PC-3 (cell line): ENCODE data around the gene PLPPR1. TPM values are rescaled to one million over a fixed set of nuclear protein-coding genes. Genes with fewer than 3 reads are reported as not detected.

Source experiments
- ATAC-seq: fragments of 200-7000 bp; cut with Tn5 transposase; 2 replicates; pipeline ENCODE4 v1.9.1; 2020; ENCODE audit warnings: mild to moderate bottlenecking, moderate library complexity
- BruUV-seq: library from RNA; stranded (reverse); fragments of 400-500 nt; replicated peaks from 2 replicates; lab custom pipeline; 2021; lab: Mats Ljungman, UMichigan
- CTCF ChIA-PET: fragments of 300-600 bp; sonication (Branson Sonifier 250); formaldehyde crosslinking; loops from one replicate; lab custom pipeline; 2022; ENCODE audit warnings: antibody characterized with exemption; lab: Charles Lee
- POLR2A ChIA-PET: fragments of 300-600 bp; sonication (Branson Sonifier 250); formaldehyde crosslinking; loops from one replicate; lab custom pipeline; 2022; ENCODE audit warnings: antibody characterized with exemption; ENCODE audit not compliant: unreplicated experiment; lab: Charles Lee
- DNase-seq: peaks from one replicate; pipeline ENCODE4 v3.0.0-alpha.2; 2015
- H2AFZ ChIP-seq: fragments of 300-600 bp; sonication (generic); 2 replicates; pipeline ENCODE4 v1.6.0; 2016; ENCODE audit warnings: antibody characterized with exemption, low read length
- H3F3A ChIP-seq: fragments of 300-600 bp; sonication (generic); one replicate; pipeline ENCODE4 v1.6.0; 2017; ENCODE audit warnings: antibody characterized with exemption, low read length, control low read depth, mild to moderate bottlenecking; ENCODE audit not compliant: unreplicated experiment
- H3K27ac ChIP-seq: fragments of 300-600 bp; sonication (generic); 2 replicates; pipeline ENCODE4 v1.5.1; 2016; ENCODE audit warnings: mild to moderate bottlenecking, low read length
- H3K27me3 ChIP-seq: fragments of 300-600 bp; sonication (generic); 2 replicates; pipeline ENCODE4 v1.6.1; 2016; ENCODE audit warnings: low read length, mixed read lengths
- H3K36me3 ChIP-seq: fragments of 300-600 bp; sonication (generic); 2 replicates; pipeline ENCODE4 v1.6.1; 2016; ENCODE audit warnings: low read depth, mixed run types, low read length, mixed read lengths
- H3K4me1 ChIP-seq: fragments of 300-600 bp; sonication (generic); 2 replicates; pipeline ENCODE4 v1.5.1; 2016; ENCODE audit warnings: low read length; ENCODE audit not compliant: insufficient read depth
- H3K4me2 ChIP-seq: fragments of 300-600 bp; sonication (generic); 2 replicates; pipeline ENCODE4 v1.6.0; 2016; ENCODE audit warnings: low read length
- H3K4me3 ChIP-seq: fragments of 300-600 bp; sonication (generic); 2 replicates; pipeline ENCODE4 v1.5.1; 2016; ENCODE audit warnings: mild to moderate bottlenecking, low read length, mixed read lengths
- H3K79me2 ChIP-seq: fragments of 300-600 bp; sonication (generic); 2 replicates; pipeline ENCODE4 v1.6.1; 2017; ENCODE audit warnings: low read length, mixed read lengths
- H3K9ac ChIP-seq: fragments of 300-600 bp; sonication (generic); 2 replicates; pipeline ENCODE4 v1.6.0; 2016; ENCODE audit warnings: mild to moderate bottlenecking, low read length
- H3K9me2 ChIP-seq: fragments of 300-600 bp; sonication (generic); replicated peaks from 2 replicates; pipeline ENCODE4 v1.6.1; 2016; ENCODE audit warnings: mixed run types, low read length, mixed read lengths
- H3K9me3 ChIP-seq: fragments of 300-600 bp; sonication (generic); 2 replicates; pipeline ENCODE4 v1.6.1; 2016; ENCODE audit warnings: low read length, mixed read lengths
- H4K20me1 ChIP-seq: fragments of 300-600 bp; sonication (generic); 2 replicates; pipeline ENCODE4 v1.6.1; 2016; ENCODE audit warnings: low read length, mixed read lengths
- EZH2 ChIP-seq: fragments of 300-600 bp; sonication (generic); IDR thresholded peaks from one replicate; pipeline ENCODE4 v1.6.1; 2017; ENCODE audit warnings: antibody characterized with exemption, mild to moderate bottlenecking, low read length; ENCODE audit not compliant: unreplicated experiment
- EZH2phosphoT487 ChIP-seq: fragments of 300-600 bp; sonication (generic); IDR thresholded peaks from 2 replicates; pipeline ENCODE4 v1.6.1; 2018; ENCODE audit warnings: mild to moderate bottlenecking, antibody characterized with exemption, low read length, borderline replicate concordance
- intact Hi-C: fragments of 100-400 bp; cut with micrococcal nuclease; formaldehyde crosslinking; loops from 2 replicates; pipeline ENCODE4 v1.9.0; 2023
- total RNA-seq: library from RNA; depleted of rRNA; stranded (reverse); fragments of >200 nt; gene quantifications from 2 replicates; pipeline ENCODE4 v1.2.3, GENCODE V29; 2014
- TF ChIP-seq, protein P1 (sequence below): fragments of 300-600 bp; sonication (generic); conservative IDR thresholded peaks from 2 replicates; pipeline ENCODE4 v1.5.1; 2017; ENCODE audit warnings: antibody characterized with exemption, low read depth, mild to moderate bottlenecking, low read length

Gene PLPPR1
- total RNA-seq, 1 experiment from 2014 or later, result not detected

DNA sequence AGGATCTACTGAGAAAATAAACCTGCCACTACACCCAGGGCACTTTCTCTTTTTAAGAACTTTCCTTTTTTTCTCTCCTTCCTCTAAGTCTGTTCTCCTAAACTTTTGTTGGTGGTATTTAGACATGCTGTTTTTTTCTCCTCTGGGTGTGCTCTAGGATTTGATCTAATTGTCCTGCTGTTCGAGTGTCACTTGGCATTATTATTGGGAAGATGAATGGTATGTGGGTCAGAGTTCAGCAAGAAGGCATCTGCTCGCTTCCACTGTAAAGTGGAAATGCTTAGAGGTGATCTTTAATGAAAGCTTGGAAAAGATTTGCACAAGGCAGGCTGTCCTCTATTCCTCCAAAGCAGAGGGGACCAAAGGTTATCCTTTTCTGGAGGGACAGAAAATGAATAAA lies 1.3 kb upstream of the PLPPR1 start:
- no TSS peak for BruUV-seq
- H3K9ac ChIP-seq, result no peak overlapping the region
- intact Hi-C loops, result no loop called here
- ChIA-PET POLR2A (no interaction called here), CTCF (no interaction called here)
- no peaks in the 10 kb centered on the region for H4K20me1 ChIP-seq
- no peaks in the 10 kb centered on the region for H3K9me3 ChIP-seq
- no peak overlapping the region for H3K4me3 ChIP-seq
- H3K4me2 ChIP-seq, result no peak overlapping the region
- no peak overlapping the region for H3K27ac ChIP-seq
- TF ChIP-seq, protein P1, sequence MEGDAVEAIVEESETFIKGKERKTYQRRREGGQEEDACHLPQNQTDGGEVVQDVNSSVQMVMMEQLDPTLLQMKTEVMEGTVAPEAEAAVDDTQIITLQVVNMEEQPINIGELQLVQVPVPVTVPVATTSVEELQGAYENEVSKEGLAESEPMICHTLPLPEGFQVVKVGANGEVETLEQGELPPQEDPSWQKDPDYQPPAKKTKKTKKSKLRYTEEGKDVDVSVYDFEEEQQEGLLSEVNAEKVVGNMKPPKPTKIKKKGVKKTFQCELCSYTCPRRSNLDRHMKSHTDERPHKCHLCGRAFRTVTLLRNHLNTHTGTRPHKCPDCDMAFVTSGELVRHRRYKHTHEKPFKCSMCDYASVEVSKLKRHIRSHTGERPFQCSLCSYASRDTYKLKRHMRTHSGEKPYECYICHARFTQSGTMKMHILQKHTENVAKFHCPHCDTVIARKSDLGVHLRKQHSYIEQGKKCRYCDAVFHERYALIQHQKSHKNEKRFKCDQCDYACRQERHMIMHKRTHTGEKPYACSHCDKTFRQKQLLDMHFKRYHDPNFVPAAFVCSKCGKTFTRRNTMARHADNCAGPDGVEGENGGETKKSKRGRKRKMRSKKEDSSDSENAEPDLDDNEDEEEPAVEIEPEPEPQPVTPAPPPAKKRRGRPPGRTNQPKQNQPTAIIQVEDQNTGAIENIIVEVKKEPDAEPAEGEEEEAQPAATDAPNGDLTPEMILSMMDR, result no peak
- TF ChIP-seq EZH2phosphoT487, result no peak
- TF ChIP-seq EZH2, result no peak
- H3K4me1 ChIP-seq, result no peaks in the 10 kb centered on the region
- peaks cover 33% of the 10 kb centered on the region for H3K27me3 ChIP-seq
- DNase-seq (no peak), ATAC-seq (no peak)
- no peaks in the 10 kb centered on the region for H3F3A ChIP-seq
- H3K79me2 ChIP-seq, result no peaks in the 10 kb centered on the region
- H3K9me2 ChIP-seq, result no peaks in the 10 kb centered on the region
- H3K36me3 ChIP-seq, result no peaks in the 10 kb centered on the region
- no peak overlapping the region for H2AFZ ChIP-seq

- Histone ChIP-seq H3K27ac (no peak overlapping the region), H3K9me2 (no peaks in the 10 kb centered on the region), H3K9me3 (no peaks in the 10 kb centered on the region), H3K4me3 (no peak overlapping the region), H3K4me1 (no peaks in the 10 kb centered on the region), H2AFZ (no peak overlapping the region), H3K27me3 (peaks cover 33% of the 10 kb centered on the region), H3K79me2 (no peaks in the 10 kb centered on the region), H3F3A (no peaks in the 10 kb centered on the region), H3K9ac (no peak overlapping the region), H4K20me1 (no peaks in the 10 kb centered on the region), H3K4me2 (no peak overlapping the region), H3K36me3 (no peaks in the 10 kb centered on the region)
- intact Hi-C loops, result no loop called here
- DNase-seq (no peak), ATAC-seq (no peak)
- BruUV-seq, result no TSS peak
- TF ChIP-seq, protein P1, result no peak
- TF ChIP-seq EZH2 (no peak), EZH2phosphoT487 (no peak)
- ChIA-PET CTCF (no interaction called here), POLR2A (no interaction called here)
These were observed 688 bp upstream of the PLPPR1 start for GRCh38 chr9:101027733-101028345.

- no TSS peak for BruUV-seq
- Histone ChIP-seq H3K79me2 (no peaks in the 10 kb centered on the region), H3K9ac (no peak overlapping the region), H4K20me1 (no peaks in the 10 kb centered on the region), H3K9me2 (no peaks in the 10 kb centered on the region), H2AFZ (no peak overlapping the region), H3K4me2 (no peak overlapping the region), H3K36me3 (no peaks in the 10 kb centered on the region), H3K4me3 (no peak overlapping the region), H3K27ac (no peak overlapping the region), H3F3A (no peaks in the 10 kb centered on the region), H3K4me1 (no peaks in the 10 kb centered on the region), H3K9me3 (no peaks in the 10 kb centered on the region), H3K27me3 (peaks cover 33% of the 10 kb centered on the region)
- DNase-seq (no peak), ATAC-seq (no peak)
- ChIA-PET CTCF (no interaction called here), POLR2A (no interaction called here)
- intact Hi-C loops, result no loop called here
- TF ChIP-seq EZH2phosphoT487 (no peak), EZH2 (no peak)
- TF ChIP-seq, protein P1, result no peak
These were observed 973 bp downstream of the PLPPR1 start for GRCh38 chr9:101029315-101030085.
